Measurements from ENCODE around the gene INF2.

Gene INF2

GRCh38 chr14:104685216-104685997 lies 4.0 kb upstream of the INF2 start:
- H3K4me1 ChIP-seq (ENCODE audit: low read depth, poor library complexity, severe bottlenecking), result no peaks in the 10 kb centered on the region
- no peaks in the 10 kb centered on the region for H3K36me3 ChIP-seq (ENCODE audit: insufficient read depth)
- H3K9ac ChIP-seq, result no peak overlapping the region
- H4K20me1 ChIP-seq (ENCODE audit: insufficient read depth), result no peaks in the 10 kb centered on the region
- H3K4me3 ChIP-seq (IDR thresholded peaks at IDR 0.05; ENCODE audit: insufficient read depth, low read depth, low read length), result no peak overlapping the region
- no peaks in the 10 kb centered on the region for H3K79me2 ChIP-seq (ENCODE audit: insufficient read depth, low read depth)
- no peaks in the 10 kb centered on the region for H3K27me3 ChIP-seq (ENCODE audit: insufficient read depth, low read depth)
- no peak overlapping the region for H2AFZ ChIP-seq (ENCODE audit: low read depth)
- no peak for TF ChIP-seq CTCF (conservative IDR thresholded peaks at IDR 0.05; ENCODE audit: low read depth, low read length)
- H3K4me2 ChIP-seq, result no peak overlapping the region
- no peak overlapping the region for H3K27ac ChIP-seq

- no peak overlapping the region for H3K4me2 ChIP-seq
- H4K20me1 ChIP-seq (ENCODE audit: insufficient read depth), result no peaks in the 10 kb centered on the region
- no peak for TF ChIP-seq CTCF (conservative IDR thresholded peaks at IDR 0.05; ENCODE audit: low read depth, low read length)
- no peaks in the 10 kb centered on the region for H3K79me2 ChIP-seq (ENCODE audit: insufficient read depth, low read depth)
- no peaks in the 10 kb centered on the region for H3K36me3 ChIP-seq (ENCODE audit: insufficient read depth)
- no peak overlapping the region for H2AFZ ChIP-seq (ENCODE audit: low read depth)
- no peaks in the 10 kb centered on the region for H3K4me1 ChIP-seq (ENCODE audit: low read depth, poor library complexity, severe bottlenecking)
- H3K9ac ChIP-seq, result no peak overlapping the region
- H3K27me3 ChIP-seq (ENCODE audit: insufficient read depth, low read depth), result no peaks in the 10 kb centered on the region
- no peak overlapping the region for H3K4me3 ChIP-seq (IDR thresholded peaks at IDR 0.05; ENCODE audit: insufficient read depth, low read depth, low read length)
- H3K27ac ChIP-seq, result no peak overlapping the region
Observed at GRCh38 chr14:104685998-104686610, 3.3 kb upstream of the INF2 start.

GRCh38 chr14:104686624-104687517 lies 2.5 kb upstream of the INF2 start:
- Histone ChIP-seq H3K27ac (no peak overlapping the region), H4K20me1 (ENCODE audit: insufficient read depth) (no peaks in the 10 kb centered on the region), H3K4me2 (no peak overlapping the region), H3K79me2 (ENCODE audit: insufficient read depth, low read depth) (no peaks in the 10 kb centered on the region), H2AFZ (ENCODE audit: low read depth) (no peak overlapping the region), H3K4me3 (IDR thresholded peaks at IDR 0.05; ENCODE audit: insufficient read depth, low read depth, low read length) (no peak overlapping the region), H3K27me3 (ENCODE audit: insufficient read depth, low read depth) (no peaks in the 10 kb centered on the region), H3K36me3 (ENCODE audit: insufficient read depth) (no peaks in the 10 kb centered on the region), H3K9ac (no peak overlapping the region), H3K4me1 (ENCODE audit: low read depth, poor library complexity, severe bottlenecking) (no peaks in the 10 kb centered on the region)
- no peak for TF ChIP-seq CTCF (conservative IDR thresholded peaks at IDR 0.05; ENCODE audit: low read depth, low read length)

- H4K20me1 ChIP-seq (ENCODE audit: insufficient read depth), result no peaks in the 10 kb centered on the region
- H3K27ac ChIP-seq, result no peak overlapping the region
- no peak overlapping the region for H3K4me2 ChIP-seq
- H3K79me2 ChIP-seq (ENCODE audit: insufficient read depth, low read depth), result no peaks in the 10 kb centered on the region
- no peaks in the 10 kb centered on the region for H3K36me3 ChIP-seq (ENCODE audit: insufficient read depth)
- no peak overlapping the region for H3K4me3 ChIP-seq (IDR thresholded peaks at IDR 0.05; ENCODE audit: insufficient read depth, low read depth, low read length)
- no peak overlapping the region for H2AFZ ChIP-seq (ENCODE audit: low read depth)
- no peak overlapping the region for H3K9ac ChIP-seq
- H3K4me1 ChIP-seq (ENCODE audit: low read depth, poor library complexity, severe bottlenecking), result no peaks in the 10 kb centered on the region
- no peaks in the 10 kb centered on the region for H3K27me3 ChIP-seq (ENCODE audit: insufficient read depth, low read depth)
- TF ChIP-seq CTCF (conservative IDR thresholded peaks at IDR 0.05; ENCODE audit: low read depth, low read length), result no peak
Observed at GRCh38 chr14:104687601-104688504, 1.6 kb upstream of the INF2 start.
